MCF 10A (cell line): ENCODE results near the gene MYMX. TPM values are rescaled to one million over a fixed set of nuclear protein-coding genes. Genes with fewer than 3 reads are reported as not detected.
"Not testable (repeated sequence)": the region's sequence is repeated elsewhere in the genome, so short reads cannot be mapped to it uniquely, and the experiment has no call there.

Source experiments
- BruUV-seq: library from RNA; stranded (reverse); fragments of 400-500 nt; replicated peaks from 2 replicates; lab custom pipeline; 2021; lab: Mats Ljungman, UMichigan
- CTCF ChIA-PET: fragments of 300-600 bp; sonication (Branson Sonifier 250); formaldehyde crosslinking; extraction: SDS; loops from one replicate; lab custom pipeline; 2021; ENCODE audit warnings: antibody characterized with exemption, inconsistent platforms; lab: Yijun Ruan, JAX
- POLR2A ChIA-PET: fragments of 300-600, 350-650 bp; sonication (Branson Sonifier 250); formaldehyde crosslinking; extraction: SDS; loops from one replicate; lab custom pipeline; 2020; ENCODE audit warnings: antibody characterized with exemption, inconsistent platforms; lab: Yijun Ruan, JAX
- DNase-seq: peaks from one replicate; pipeline ENCODE4 v3.0.0-alpha.2; 2018; ENCODE audit not compliant: unreplicated experiment
- H3K27ac Mint-ChIP-seq: one replicate; pipeline ENCODE4 v1.8.0; 2022; ENCODE audit warnings: mild to moderate bottlenecking, low read depth, mixed read lengths; ENCODE audit not compliant: unreplicated experiment
- H3K27me3 Mint-ChIP-seq: one replicate; pipeline ENCODE4 v1.8.0; 2022; ENCODE audit warnings: mixed read lengths; ENCODE audit not compliant: insufficient read depth, unreplicated experiment
- H3K36me3 Mint-ChIP-seq: one replicate; pipeline ENCODE4 v1.8.0; 2022; ENCODE audit warnings: mild to moderate bottlenecking, moderate library complexity, mixed read lengths; ENCODE audit not compliant: insufficient read depth, unreplicated experiment
- H3K4me1 Mint-ChIP-seq: one replicate; pipeline ENCODE4 v1.8.0; 2022; ENCODE audit warnings: mixed read lengths; ENCODE audit not compliant: insufficient read depth, unreplicated experiment
- H3K4me3 Mint-ChIP-seq: one replicate; pipeline ENCODE4 v1.8.0; 2022; ENCODE audit warnings: mild to moderate bottlenecking, moderate library complexity, mixed read lengths; ENCODE audit not compliant: unreplicated experiment
- H3K9me3 Mint-ChIP-seq: one replicate; pipeline ENCODE4 v1.8.0; 2022; ENCODE audit warnings: mixed read lengths; ENCODE audit not compliant: unreplicated experiment
- intact Hi-C: fragments of 100-400 bp; cut with micrococcal nuclease; formaldehyde crosslinking; loops from 2 replicates; pipeline ENCODE4 v1.14.1; 2022
- total RNA-seq: library from RNA; stranded (reverse); gene quantifications from 2 replicates; pipeline ENCODE4 v1.2.3, GENCODE V29; 2022
- TF ChIP-seq, protein P1 (sequence below): fragments of 200-600 bp; IDR thresholded peaks from one replicate; pipeline ENCODE4 v1.8.0; 2022; ENCODE audit warnings: antibody characterized with exemption, mild to moderate bottlenecking; ENCODE audit not compliant: unreplicated experiment

The MYMX gene
- total RNA-seq, 1 experiment from 2014 or later: not detected

DNA sequence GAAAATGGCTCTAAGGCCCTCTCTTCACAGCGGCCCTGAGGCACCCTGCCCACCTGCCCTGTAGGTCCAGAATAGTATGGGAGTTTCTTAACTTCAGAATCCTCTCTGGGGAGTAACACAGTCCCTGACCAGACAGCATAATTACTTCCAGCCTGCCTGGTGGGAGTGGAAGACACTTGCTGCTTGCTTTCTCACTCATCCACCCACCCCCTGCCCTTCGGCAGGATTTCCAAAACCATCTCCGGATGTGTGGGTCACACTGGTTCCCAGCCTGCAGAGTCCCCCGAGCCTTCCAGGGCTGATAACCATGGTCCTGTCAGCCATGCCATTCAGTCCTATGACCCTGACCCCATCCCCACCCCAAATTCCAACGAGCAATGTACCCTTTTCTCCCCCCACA, 12.1 kb downstream of the MYMX start:
- POLR2A ChIA-PET: no interaction called here
- intact Hi-C loops: no loop called here
- Mint-ChIP-seq H3K36me3 (no peaks in the 10 kb centered on the region), H3K9me3 (no peaks in the 10 kb centered on the region), H3K4me3 (no peak overlapping the region), H3K27ac (no peak overlapping the region), H3K4me1 (peaks cover 39% of the 10 kb centered on the region), H3K27me3 (no peaks in the 10 kb centered on the region)
- no peak for DNase-seq
- CTCF ChIA-PET: interaction anchor here (1.1 to 1.2 kb wide), 2 partner anchors 10 to 56 kb away, joined by 3 to 4 read pairs; no protein-coding TSS in a partner anchor
- TF ChIP-seq, protein P1, sequence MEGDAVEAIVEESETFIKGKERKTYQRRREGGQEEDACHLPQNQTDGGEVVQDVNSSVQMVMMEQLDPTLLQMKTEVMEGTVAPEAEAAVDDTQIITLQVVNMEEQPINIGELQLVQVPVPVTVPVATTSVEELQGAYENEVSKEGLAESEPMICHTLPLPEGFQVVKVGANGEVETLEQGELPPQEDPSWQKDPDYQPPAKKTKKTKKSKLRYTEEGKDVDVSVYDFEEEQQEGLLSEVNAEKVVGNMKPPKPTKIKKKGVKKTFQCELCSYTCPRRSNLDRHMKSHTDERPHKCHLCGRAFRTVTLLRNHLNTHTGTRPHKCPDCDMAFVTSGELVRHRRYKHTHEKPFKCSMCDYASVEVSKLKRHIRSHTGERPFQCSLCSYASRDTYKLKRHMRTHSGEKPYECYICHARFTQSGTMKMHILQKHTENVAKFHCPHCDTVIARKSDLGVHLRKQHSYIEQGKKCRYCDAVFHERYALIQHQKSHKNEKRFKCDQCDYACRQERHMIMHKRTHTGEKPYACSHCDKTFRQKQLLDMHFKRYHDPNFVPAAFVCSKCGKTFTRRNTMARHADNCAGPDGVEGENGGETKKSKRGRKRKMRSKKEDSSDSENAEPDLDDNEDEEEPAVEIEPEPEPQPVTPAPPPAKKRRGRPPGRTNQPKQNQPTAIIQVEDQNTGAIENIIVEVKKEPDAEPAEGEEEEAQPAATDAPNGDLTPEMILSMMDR: no peak
- BruUV-seq: no TSS peak

DNA sequence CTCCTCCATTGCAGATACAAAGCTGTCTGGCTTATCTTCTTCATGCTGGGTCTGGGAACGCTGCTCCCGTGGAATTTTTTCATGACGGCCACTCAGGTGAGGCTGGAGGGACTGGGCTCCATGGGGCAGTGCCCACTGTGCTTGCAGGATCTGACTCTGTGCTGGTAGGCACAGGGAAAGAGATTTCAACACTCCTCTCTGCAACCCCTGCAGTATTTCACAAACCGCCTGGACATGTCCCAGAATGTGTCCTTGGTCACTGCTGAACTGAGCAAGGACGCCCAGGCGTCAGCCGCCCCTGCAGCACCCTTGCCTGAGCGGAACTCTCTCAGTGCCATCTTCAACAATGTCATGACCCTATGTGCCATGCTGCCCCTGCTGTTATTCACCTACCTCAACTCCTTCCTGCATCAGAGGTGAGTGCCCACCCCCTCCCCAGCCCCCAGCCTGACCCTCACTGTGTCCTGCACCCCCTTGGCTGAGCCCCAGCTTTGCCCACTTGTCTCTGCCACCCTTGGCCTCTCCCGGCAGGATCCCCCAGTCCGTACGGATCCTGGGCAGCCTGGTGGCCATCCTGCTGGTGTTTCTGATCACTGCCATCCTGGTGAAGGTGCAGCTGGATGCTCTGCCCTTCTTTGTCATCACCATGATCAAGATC, 12.8 kb downstream of the MYMX start:
- ChIA-PET CTCF (interaction anchor here (0.7 to 1.4 kb wide), 2 partner anchors 17 to 59 kb away, joined by 3 to 4 read pairs; partner anchors contain the start of gene HSP90AB1), POLR2A (interaction anchor here (0.6 to 1.1 kb wide), 2 partner anchors 8 to 26 kb away, joined by 3 read pairs; no protein-coding TSS in a partner anchor)
- Mint-ChIP-seq H3K4me3 (no peak overlapping the region), H3K27ac (no peak overlapping the region), H3K27me3 (no peaks in the 10 kb centered on the region), H3K36me3 (no peaks in the 10 kb centered on the region), H3K4me1 (peaks cover 39% of the 10 kb centered on the region), H3K9me3 (no peaks in the 10 kb centered on the region)
- no TSS peak for BruUV-seq
- intact Hi-C loops: no loop called here
- TF ChIP-seq, protein P1: no peak
- no peak for DNase-seq

DNA sequence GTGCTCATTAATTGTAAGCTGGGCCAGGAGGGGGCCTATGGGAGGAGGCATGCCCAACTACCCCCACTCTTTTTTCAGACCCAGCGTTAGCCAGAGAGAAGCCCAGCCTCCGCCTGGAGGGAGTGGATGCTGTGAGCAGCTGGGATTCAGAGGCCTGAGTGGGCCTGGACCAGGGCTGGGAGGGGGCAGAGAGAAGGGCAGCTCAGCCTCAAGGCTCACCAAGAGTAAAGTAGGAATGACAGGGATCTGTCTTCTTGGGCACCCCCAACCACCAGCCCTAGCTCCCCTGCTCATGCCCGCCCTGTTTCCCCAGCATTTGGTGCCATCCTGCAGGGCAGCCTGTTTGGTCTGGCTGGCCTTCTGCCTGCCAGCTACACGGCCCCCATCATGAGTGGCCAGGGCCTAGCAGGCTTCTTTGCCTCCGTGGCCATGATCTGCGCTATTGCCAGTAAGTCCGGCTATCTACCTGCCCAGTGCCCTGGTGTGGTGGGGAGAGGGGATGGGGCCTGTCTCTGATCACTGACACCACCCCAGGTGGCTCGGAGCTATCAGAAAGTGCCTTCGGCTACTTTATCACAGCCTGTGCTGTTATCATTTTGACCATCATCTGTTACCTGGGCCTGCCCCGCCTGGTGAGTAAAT, 13.4 kb downstream of the MYMX start:
- Mint-ChIP-seq H3K27me3 (no peaks in the 10 kb centered on the region), H3K36me3 (peaks cover 2% of the 10 kb centered on the region), H3K9me3 (no peaks in the 10 kb centered on the region), H3K4me3 (no peak overlapping the region), H3K27ac (no peak overlapping the region), H3K4me1 (peaks cover 39% of the 10 kb centered on the region)
- CTCF ChIA-PET: interaction anchor here (0.7 to 1.4 kb wide), 3 partner anchors 17 to 60 kb away, joined by 3 to 4 read pairs (median 4); partner anchors contain the start of gene HSP90AB1
- TF ChIP-seq, protein P1: no peak
- DNase-seq: no peak
- intact Hi-C loops: no loop called here
- POLR2A ChIA-PET: interaction anchor here (1.1 kb wide), 1 partner anchor 25 kb away, joined by 3 read pairs; no protein-coding TSS in a partner anchor
- no TSS peak for BruUV-seq

DNA sequence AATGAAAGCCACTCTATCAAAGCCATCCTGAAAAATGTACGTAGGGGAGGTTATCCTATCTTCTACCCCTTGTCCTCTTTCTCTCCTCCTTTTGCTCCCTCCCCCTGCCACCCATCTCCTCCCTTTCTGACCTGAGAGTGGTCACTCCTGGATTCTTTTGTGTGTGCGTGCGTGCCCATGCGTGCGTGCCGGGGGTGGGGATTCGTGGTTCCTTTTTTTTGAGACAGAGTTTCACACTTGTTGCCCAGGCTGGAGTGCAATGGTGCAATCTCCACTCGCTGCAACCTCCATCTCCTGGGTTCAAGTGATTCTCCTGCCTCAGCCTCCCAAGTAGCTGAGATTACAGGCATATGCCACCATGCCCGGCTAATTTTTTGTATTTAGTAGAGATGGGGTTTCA, 14.7 kb downstream of the MYMX start:
- H3K27ac Mint-ChIP-seq, H3K27me3 Mint-ChIP-seq, intact Hi-C loops, H3K36me3 Mint-ChIP-seq, POLR2A ChIA-PET, DNase-seq, H3K4me3 Mint-ChIP-seq, BruUV-seq, H3K9me3 Mint-ChIP-seq: not testable (repeated sequence)
- peaks cover 34% of the 10 kb centered on the region for H3K4me1 Mint-ChIP-seq
- CTCF ChIA-PET: interaction anchor here (1.2 kb wide), 1 partner anchor 58 kb away, joined by 4 read pairs; no protein-coding TSS in a partner anchor
